ENCODE data around the gene PSME3IP1. TPM values are rescaled to one million over a fixed set of nuclear protein-coding genes. Genes with fewer than 3 reads are reported as not detected.

Gene PSME3IP1
- total RNA-seq, 2 donors from 2014 or later = 39.1 to 64.8 TPM

DNA sequence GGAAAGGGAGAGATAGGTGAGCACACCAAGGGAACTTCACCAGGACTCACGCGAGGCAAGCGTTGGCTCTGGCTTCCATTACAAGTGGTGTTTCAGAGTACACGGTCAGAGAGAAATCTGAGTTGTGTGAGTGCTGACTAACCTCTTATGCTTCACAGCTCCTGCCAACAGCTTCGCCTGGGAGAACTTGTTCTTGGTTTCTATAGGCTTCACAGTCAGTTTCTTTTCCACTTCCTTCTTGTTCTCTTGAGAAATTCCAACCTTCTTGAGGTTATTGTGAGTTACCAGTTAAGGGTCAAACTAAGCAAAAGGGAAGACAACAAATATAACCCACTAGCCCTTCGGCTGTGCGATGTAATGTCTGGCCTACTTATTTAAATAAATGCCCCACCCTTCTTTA, 18.9 kb downstream of the PSME3IP1 start:
- H3K9me3 ChIP-seq = no peaks in the 10 kb centered on the region
- H3K27me3 ChIP-seq (replicated peaks; ENCODE audit: insufficient read depth) = no peaks in the 10 kb centered on the region
- no peak overlapping the region for H3K27ac ChIP-seq
- no peak for ATAC-seq (ENCODE audit: insufficient number of reproducible peaks, low FRiP score, low read depth)
- TF ChIP-seq, protein P1, sequence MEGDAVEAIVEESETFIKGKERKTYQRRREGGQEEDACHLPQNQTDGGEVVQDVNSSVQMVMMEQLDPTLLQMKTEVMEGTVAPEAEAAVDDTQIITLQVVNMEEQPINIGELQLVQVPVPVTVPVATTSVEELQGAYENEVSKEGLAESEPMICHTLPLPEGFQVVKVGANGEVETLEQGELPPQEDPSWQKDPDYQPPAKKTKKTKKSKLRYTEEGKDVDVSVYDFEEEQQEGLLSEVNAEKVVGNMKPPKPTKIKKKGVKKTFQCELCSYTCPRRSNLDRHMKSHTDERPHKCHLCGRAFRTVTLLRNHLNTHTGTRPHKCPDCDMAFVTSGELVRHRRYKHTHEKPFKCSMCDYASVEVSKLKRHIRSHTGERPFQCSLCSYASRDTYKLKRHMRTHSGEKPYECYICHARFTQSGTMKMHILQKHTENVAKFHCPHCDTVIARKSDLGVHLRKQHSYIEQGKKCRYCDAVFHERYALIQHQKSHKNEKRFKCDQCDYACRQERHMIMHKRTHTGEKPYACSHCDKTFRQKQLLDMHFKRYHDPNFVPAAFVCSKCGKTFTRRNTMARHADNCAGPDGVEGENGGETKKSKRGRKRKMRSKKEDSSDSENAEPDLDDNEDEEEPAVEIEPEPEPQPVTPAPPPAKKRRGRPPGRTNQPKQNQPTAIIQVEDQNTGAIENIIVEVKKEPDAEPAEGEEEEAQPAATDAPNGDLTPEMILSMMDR (IDR thresholded peaks at IDR 0.05) = no peak
- H3K4me3 ChIP-seq = no peak overlapping the region
- peaks cover 45% of the 10 kb centered on the region for H3K36me3 ChIP-seq
- no peak for DNase-seq (ENCODE audit: low spot score)
- peaks cover 0 to 5% of the 10 kb centered on the region in 2 donors for H3K4me1 ChIP-seq (ENCODE audit: control insufficient read depth in 1 of 2, low read depth in 2 of 2)

- Histone ChIP-seq H3K27ac (no peak overlapping the region), H3K4me3 (no peak overlapping the region), H3K9me3 (no peaks in the 10 kb centered on the region), H3K27me3 (replicated peaks; ENCODE audit: insufficient read depth) (no peaks in the 10 kb centered on the region), H3K36me3 (peaks cover 40% of the 10 kb centered on the region), H3K4me1 (ENCODE audit: control insufficient read depth in 1 of 2, low read depth in 2 of 2) (peaks cover 0 to 5% of the 10 kb centered on the region in 2 donors)
- TF ChIP-seq, protein P1 (IDR thresholded peaks at IDR 0.05) = no peak
- no peak for ATAC-seq (ENCODE audit: insufficient number of reproducible peaks, low FRiP score, low read depth)
- DNase-seq (ENCODE audit: low spot score) = no peak
These were observed 19.4 kb downstream of the PSME3IP1 start for GRCh38 chr16:57166451-57166850.

DNA sequence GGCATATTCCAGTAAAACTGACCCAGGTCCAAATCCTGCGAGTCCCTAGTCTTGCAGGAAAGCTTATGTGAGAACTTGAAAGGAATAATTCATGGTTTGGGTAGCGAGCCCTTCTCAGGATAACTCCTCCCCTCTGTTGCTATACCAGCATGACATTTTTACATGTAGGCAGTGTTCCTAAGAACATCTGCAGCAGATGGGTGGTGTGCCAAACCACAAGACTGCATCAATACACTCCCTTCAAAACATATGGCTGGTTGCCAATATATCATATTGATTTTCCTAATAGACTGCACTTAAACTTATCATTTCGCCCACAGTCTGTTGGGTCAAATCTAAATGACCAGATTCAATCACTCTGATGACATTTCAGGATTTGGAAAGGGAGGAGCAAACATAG, 19.9 kb downstream of the PSME3IP1 start:
- Histone ChIP-seq H3K9me3 (no peaks in the 10 kb centered on the region), H3K27ac (no peak overlapping the region), H3K4me1 (ENCODE audit: control insufficient read depth in 1 of 2, low read depth in 2 of 2) (peaks cover 0 to 5% of the 10 kb centered on the region in 2 donors), H3K27me3 (replicated peaks; ENCODE audit: insufficient read depth) (no peaks in the 10 kb centered on the region), H3K4me3 (no peak overlapping the region), H3K36me3 (peaks cover 35% of the 10 kb centered on the region)
- no peak for DNase-seq (ENCODE audit: low spot score)
- ATAC-seq (ENCODE audit: insufficient number of reproducible peaks, low FRiP score, low read depth) = no peak
- TF ChIP-seq, protein P1 (IDR thresholded peaks at IDR 0.05) = no peak

DNA sequence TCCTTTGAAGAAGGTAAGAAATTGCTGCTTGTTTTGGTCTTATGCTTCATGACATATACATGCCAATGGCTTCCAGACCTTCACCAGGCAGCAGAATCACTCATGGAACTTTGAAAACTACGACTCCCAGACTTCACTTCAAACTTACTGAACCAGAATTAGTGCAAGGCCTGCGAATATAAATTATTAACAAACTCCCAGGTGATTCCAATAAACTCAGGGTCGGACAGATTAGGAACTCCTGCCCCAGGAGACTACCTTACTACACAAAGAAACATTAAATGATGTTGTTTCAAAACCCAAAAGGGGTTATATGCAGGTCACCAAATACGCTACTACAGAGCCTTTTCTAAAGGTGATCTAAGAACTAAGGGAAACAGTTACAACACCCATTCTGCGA, 20.4 kb downstream of the PSME3IP1 start:
- Histone ChIP-seq H3K36me3 (peaks cover 30% of the 10 kb centered on the region), H3K27me3 (replicated peaks; ENCODE audit: insufficient read depth) (no peaks in the 10 kb centered on the region), H3K9me3 (no peaks in the 10 kb centered on the region), H3K4me1 (ENCODE audit: control insufficient read depth in 1 of 2, low read depth in 2 of 2) (peaks cover 0 to 5% of the 10 kb centered on the region in 2 donors), H3K4me3 (no peak overlapping the region), H3K27ac (no peak overlapping the region)
- ATAC-seq (ENCODE audit: insufficient number of reproducible peaks, low FRiP score, low read depth) (no peak), DNase-seq (ENCODE audit: low spot score) (no peak)
- TF ChIP-seq, protein P1 (IDR thresholded peaks at IDR 0.05) = no peak

DNA sequence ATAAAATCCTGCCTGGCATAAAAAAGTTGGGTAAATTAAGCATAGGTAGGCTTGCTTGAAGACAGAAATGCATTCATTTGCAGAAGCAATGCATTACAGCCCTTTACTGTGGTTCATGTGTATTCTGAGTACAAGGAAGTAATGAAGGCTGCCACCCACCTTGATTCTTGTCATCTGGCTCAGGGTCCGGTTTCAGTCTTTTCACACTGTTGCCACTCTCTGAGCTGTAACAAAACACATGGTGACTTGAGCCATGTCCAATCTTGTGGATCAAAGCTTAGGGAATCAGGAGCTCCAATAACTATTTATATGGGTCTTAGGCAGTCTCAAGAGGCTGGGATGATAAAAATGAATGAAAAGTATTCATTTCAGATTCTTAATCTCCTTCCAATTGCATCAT, 22.0 kb downstream of the PSME3IP1 start:
- Histone ChIP-seq H3K27ac (no peak overlapping the region), H3K36me3 (peaks cover 25% of the 10 kb centered on the region), H3K9me3 (no peaks in the 10 kb centered on the region), H3K4me3 (no peak overlapping the region), H3K27me3 (replicated peaks; ENCODE audit: insufficient read depth) (no peaks in the 10 kb centered on the region), H3K4me1 (ENCODE audit: control insufficient read depth in 1 of 2, low read depth in 2 of 2) (peaks cover 0 to 5% of the 10 kb centered on the region in 2 donors)
- ATAC-seq (ENCODE audit: insufficient number of reproducible peaks, low FRiP score, low read depth) (no peak), DNase-seq (ENCODE audit: low spot score) (no peak)
- TF ChIP-seq, protein P1 (IDR thresholded peaks at IDR 0.05) = no peak
